ENCODE results near the gene CTSF.

CTSF gene

DNA sequence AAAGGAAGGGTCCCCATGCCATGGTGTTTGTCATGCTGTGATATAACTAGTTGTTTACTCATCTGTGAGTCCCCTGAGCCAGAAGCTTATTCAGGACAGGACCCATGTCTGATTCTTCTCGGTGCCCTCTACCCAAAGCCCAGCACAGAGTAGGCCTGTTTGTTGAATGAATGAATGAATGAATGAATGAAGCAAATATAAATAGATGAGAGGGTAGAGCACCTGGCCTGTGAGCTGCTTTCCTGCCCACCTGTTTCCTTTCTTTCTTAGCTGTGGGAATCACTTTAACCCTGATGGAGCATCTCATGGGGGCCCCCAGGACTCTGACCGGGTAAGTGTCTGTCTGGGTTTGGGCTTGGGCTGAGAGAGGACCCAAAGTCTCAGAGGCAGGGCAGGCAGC lies 31.8 kb upstream of the CTSF start:
- Histone ChIP-seq H3K27ac (ENCODE audit: insufficient read depth in 1 of 2, low read depth in 1 of 2, low read length in 2 of 2, poor library complexity in 1 of 2, severe bottlenecking in 2 of 2) (no peak overlapping the region), H3K27me3 (replicated peaks in 2 of 5; ENCODE audit: control insufficient read depth in 4 of 5, insufficient read depth in 5 of 5, low read length in 4 of 5) (no peaks in the 10 kb centered on the region), H3K4me1 (ENCODE audit: control extremely low read depth in 1 of 4, control insufficient read depth in 4 of 4, insufficient read depth in 4 of 4, low read length in 3 of 4) (peaks cover 6 to 24% (median 21%) of the 10 kb centered on the region in 4 experiments), H3K36me3 (ENCODE audit: control insufficient read depth in 4 of 4, insufficient read depth in 4 of 4, low read length in 3 of 4) (peaks cover 4 to 43% (median 33%) of the 10 kb centered on the region in 4 experiments), H3K9me3 (ENCODE audit: control extremely low read depth in 1 of 5, control insufficient read depth in 4 of 5, insufficient read depth in 2 of 5, low read depth in 1 of 5, low read length in 4 of 5) (no peaks in the 10 kb centered on the region), H3K4me3 (ENCODE audit: control insufficient read depth in 1 of 7, extremely low read depth in 1 of 7, insufficient read depth in 4 of 7, low read depth in 2 of 7, low read length in 6 of 7) (no peak overlapping the region)
- ChIA-PET POLR2A (interaction anchor here (1.2 kb wide), 1 partner anchor 16 kb away, joined by 3 read pairs; the partner anchor contains the start of gene RBM14), CTCF (interaction anchor here (0.6 to 1.2 kb wide), 4 partner anchors 12 to 21 kb away, joined by 3 to 4 read pairs (median 4); partner anchors contain the start of gene RBM14)
- 83% methylated on average over 2 of the region's 2 CpGs for WGBS (ENCODE audit: insufficient coverage)
- no peak for DNase-seq

DNA sequence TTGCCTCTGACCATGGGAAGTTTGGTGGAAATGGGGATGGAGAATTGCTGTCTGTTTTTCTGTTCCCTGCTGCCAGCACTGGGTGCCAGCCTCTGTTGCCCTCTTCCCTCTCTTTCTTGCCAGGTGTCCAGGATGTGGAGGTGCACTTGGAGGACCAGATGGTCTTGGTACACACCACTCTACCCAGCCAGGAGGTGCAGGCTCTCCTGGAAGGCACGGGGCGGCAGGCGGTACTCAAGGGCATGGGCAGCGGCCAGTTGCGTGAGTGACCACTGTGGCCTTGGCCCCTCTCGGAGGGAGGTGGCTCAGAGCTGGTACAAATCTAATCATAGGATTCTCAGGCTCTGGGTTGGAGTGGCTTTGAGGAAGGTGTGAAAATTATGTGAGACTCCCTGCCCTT lies 30.6 kb upstream of the CTSF start:
- WGBS (ENCODE audit: insufficient coverage): 100% methylated on average over 6 of the region's 6 CpGs
- POLR2A ChIA-PET: interaction anchor here (0.6 to 1.2 kb wide), 2 partner anchors 17 to 61 kb away, joined by 3 read pairs; partner anchors contain the start of gene RBM14
- H3K9me3 ChIP-seq (ENCODE audit: control extremely low read depth in 1 of 5, control insufficient read depth in 4 of 5, insufficient read depth in 2 of 5, low read depth in 1 of 5, low read length in 4 of 5): no peaks in the 10 kb centered on the region
- no peaks in the 10 kb centered on the region for H3K27me3 ChIP-seq (replicated peaks in 2 of 5; ENCODE audit: control insufficient read depth in 4 of 5, insufficient read depth in 5 of 5, low read length in 4 of 5)
- CTCF ChIA-PET: interaction anchor here (1.2 kb wide), 1 partner anchor 20 kb away, joined by 4 read pairs; no protein-coding TSS in a partner anchor
- DNase-seq: no peak
- peaks cover 10 to 35% (median 30%) of the 10 kb centered on the region in 4 experiments for H3K4me1 ChIP-seq (ENCODE audit: control extremely low read depth in 1 of 4, control insufficient read depth in 4 of 4, insufficient read depth in 4 of 4, low read length in 3 of 4)
- no peak overlapping the region for H3K4me3 ChIP-seq (ENCODE audit: control insufficient read depth in 1 of 7, extremely low read depth in 1 of 7, insufficient read depth in 4 of 7, low read depth in 2 of 7, low read length in 6 of 7)
- H3K36me3 ChIP-seq (ENCODE audit: control insufficient read depth in 4 of 4, insufficient read depth in 4 of 4, low read length in 3 of 4): peaks cover 4 to 33% (median 24%) of the 10 kb centered on the region in 4 experiments
- H3K27ac ChIP-seq (ENCODE audit: insufficient read depth in 1 of 2, low read depth in 1 of 2, low read length in 2 of 2, poor library complexity in 1 of 2, severe bottlenecking in 2 of 2): no peak overlapping the region

DNA sequence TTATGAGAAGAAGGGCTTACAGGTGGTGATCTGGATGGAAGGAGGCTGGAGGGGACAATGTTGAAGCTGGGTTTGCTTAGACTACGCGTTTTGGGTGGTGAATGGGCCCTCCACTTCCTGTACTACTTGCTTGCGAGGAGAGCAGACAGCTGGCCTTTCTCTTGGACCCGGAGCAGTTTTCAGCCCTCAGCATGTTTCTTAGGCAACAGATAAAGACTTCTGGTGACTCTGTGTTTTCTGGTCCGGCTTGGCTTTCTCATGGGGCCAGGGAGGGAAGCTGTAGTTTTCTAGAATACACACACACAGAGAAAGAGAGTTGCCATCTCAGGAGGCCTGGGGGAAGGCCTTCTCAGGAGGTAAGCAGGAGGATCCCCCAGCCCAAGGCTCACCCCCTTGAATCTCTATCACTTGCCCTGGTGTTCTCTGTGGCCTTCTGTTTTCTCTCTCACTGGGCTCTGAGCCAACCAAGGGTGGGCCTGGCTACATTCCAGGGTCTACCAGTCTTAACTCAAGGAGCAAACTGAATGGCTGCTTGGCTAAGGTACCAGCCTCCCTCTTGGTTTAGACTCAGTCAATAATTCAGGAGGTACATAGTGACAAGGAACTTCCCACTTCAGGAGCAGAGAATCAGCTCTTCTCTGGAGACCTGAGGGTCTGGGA lies 27.0 kb upstream of the CTSF start:
- ChIA-PET CTCF (interaction anchor here (0.8 to 4.3 kb wide), 11 partner anchors 9 to 157 kb away, joined by 3 to 23 read pairs (median 4); partner anchors contain the start of genes MRPL11, RBM14, RBM4 and RBM4B), POLR2A (interaction anchor here (1.2 to 2.3 kb wide), 2 partner anchors 21 to 45 kb away, joined by 3 to 6 read pairs; partner anchors contain the start of gene RBM14)
- Histone ChIP-seq H3K9me3 (ENCODE audit: control extremely low read depth in 1 of 5, control insufficient read depth in 4 of 5, insufficient read depth in 2 of 5, low read depth in 1 of 5, low read length in 4 of 5) (no peaks in the 10 kb centered on the region), H3K27me3 (replicated peaks in 2 of 5; ENCODE audit: control insufficient read depth in 4 of 5, insufficient read depth in 5 of 5, low read length in 4 of 5) (no peaks in the 10 kb centered on the region), H3K4me3 (ENCODE audit: control insufficient read depth in 1 of 7, extremely low read depth in 1 of 7, insufficient read depth in 4 of 7, low read depth in 2 of 7, low read length in 6 of 7) (peak overlapping the region in 3 of 7 experiments; percentile 7 to 61 (median 54)), H3K27ac (ENCODE audit: insufficient read depth in 1 of 2, low read depth in 1 of 2, low read length in 2 of 2, poor library complexity in 1 of 2, severe bottlenecking in 2 of 2) (peak overlapping the region; percentile 55 to 80), H3K36me3 (ENCODE audit: control insufficient read depth in 4 of 4, insufficient read depth in 4 of 4, low read length in 3 of 4) (peaks cover 2 to 17% (median 9%) of the 10 kb centered on the region in 4 experiments), H3K4me1 (ENCODE audit: control extremely low read depth in 1 of 4, control insufficient read depth in 4 of 4, insufficient read depth in 4 of 4, low read length in 3 of 4) (peaks cover 13 to 48% (median 40%) of the 10 kb centered on the region in 4 experiments)
- WGBS (ENCODE audit: insufficient coverage): 35% methylated on average over 4 of the region's 5 CpGs
- DNase-seq: peak in 2 of 3 donors; percentile 85 to 88

DNA sequence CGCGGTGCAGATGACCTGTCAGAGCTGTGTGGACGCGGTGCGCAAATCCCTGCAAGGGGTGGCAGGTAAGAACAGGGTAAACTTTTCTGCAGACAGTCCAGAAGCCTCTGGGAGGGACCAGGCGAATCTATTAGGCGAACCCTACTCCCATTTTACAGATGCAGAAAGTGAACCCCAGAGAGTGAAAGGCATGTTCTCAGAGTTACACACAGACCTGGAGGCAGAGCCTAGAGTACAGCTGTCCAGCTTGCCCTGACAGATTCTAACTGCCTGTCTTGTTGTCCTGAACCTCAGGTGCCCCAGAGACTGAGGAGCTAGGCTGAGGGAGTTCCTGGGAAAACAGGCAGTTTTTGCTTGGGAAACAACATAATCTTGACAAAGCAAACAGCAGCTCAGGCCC lies 25.2 kb upstream of the CTSF start:
- H3K36me3 ChIP-seq (ENCODE audit: control insufficient read depth in 4 of 4, insufficient read depth in 4 of 4, low read length in 3 of 4): peaks cover 0 to 3% (median 0%) of the 10 kb centered on the region in 4 experiments
- H3K27ac ChIP-seq (ENCODE audit: insufficient read depth in 1 of 2, low read depth in 1 of 2, low read length in 2 of 2, poor library complexity in 1 of 2, severe bottlenecking in 2 of 2): peak overlapping the region; percentile 85 to 88
- POLR2A ChIA-PET: interaction anchor here (0.6 to 1.4 kb wide), 4 partner anchors 13 to 511 kb away, joined by 3 to 4 read pairs (median 4); partner anchors contain the start of gene RBM14
- WGBS (ENCODE audit: insufficient coverage): 58% methylated on average over 7 of the region's 7 CpGs
- H3K4me1 ChIP-seq (ENCODE audit: control extremely low read depth in 1 of 4, control insufficient read depth in 4 of 4, insufficient read depth in 4 of 4, low read length in 3 of 4): peaks cover 8 to 42% (median 35%) of the 10 kb centered on the region in 4 experiments
- H3K9me3 ChIP-seq (ENCODE audit: control extremely low read depth in 1 of 5, control insufficient read depth in 4 of 5, insufficient read depth in 2 of 5, low read depth in 1 of 5, low read length in 4 of 5): no peaks in the 10 kb centered on the region
- CTCF ChIA-PET: interaction anchor here (0.7 to 5.7 kb wide), 7 partner anchors 14 to 85 kb away, joined by 3 to 55 read pairs (median 6); partner anchors contain the start of genes CTSF, RBM4 and RBM4B
- DNase-seq: no peak
- H3K4me3 ChIP-seq (ENCODE audit: control insufficient read depth in 1 of 7, extremely low read depth in 1 of 7, insufficient read depth in 4 of 7, low read depth in 2 of 7, low read length in 6 of 7): peak overlapping the region; percentile 49 to 96 (median 85)
- no peaks in the 10 kb centered on the region for H3K27me3 ChIP-seq (replicated peaks in 2 of 5; ENCODE audit: control insufficient read depth in 4 of 5, insufficient read depth in 5 of 5, low read length in 4 of 5)

DNA sequence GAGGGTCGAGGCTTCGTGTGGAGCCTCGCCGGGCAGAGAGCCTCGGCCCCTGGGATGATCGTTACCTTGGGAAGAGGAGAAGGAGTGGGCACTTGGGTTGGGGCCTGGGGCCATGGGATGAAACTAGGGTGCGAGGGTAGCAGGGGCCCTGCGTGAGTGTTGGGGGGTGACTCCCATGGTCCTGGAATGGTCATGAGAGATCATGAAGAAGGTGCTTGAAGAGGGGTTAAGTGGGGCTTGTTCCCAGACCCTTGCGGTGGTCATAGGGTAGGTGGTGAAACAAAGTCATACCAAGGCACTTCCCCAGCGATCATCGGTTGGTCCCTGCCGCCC lies 24.9 kb upstream of the CTSF start:
- Histone ChIP-seq H3K4me3 (ENCODE audit: control insufficient read depth in 1 of 7, extremely low read depth in 1 of 7, insufficient read depth in 4 of 7, low read depth in 2 of 7, low read length in 6 of 7) (peak overlapping the region; percentile 49 to 96 (median 85)), H3K4me1 (ENCODE audit: control extremely low read depth in 1 of 4, control insufficient read depth in 4 of 4, insufficient read depth in 4 of 4, low read length in 3 of 4) (peaks cover 8 to 42% (median 35%) of the 10 kb centered on the region in 4 experiments), H3K36me3 (ENCODE audit: control insufficient read depth in 4 of 4, insufficient read depth in 4 of 4, low read length in 3 of 4) (peaks cover 0 to 3% (median 0%) of the 10 kb centered on the region in 4 experiments), H3K27ac (ENCODE audit: insufficient read depth in 1 of 2, low read depth in 1 of 2, low read length in 2 of 2, poor library complexity in 1 of 2, severe bottlenecking in 2 of 2) (peak overlapping the region; percentile 85 to 88), H3K27me3 (replicated peaks in 2 of 5; ENCODE audit: control insufficient read depth in 4 of 5, insufficient read depth in 5 of 5, low read length in 4 of 5) (no peaks in the 10 kb centered on the region), H3K9me3 (ENCODE audit: control extremely low read depth in 1 of 5, control insufficient read depth in 4 of 5, insufficient read depth in 2 of 5, low read depth in 1 of 5, low read length in 4 of 5) (no peaks in the 10 kb centered on the region)
- ChIA-PET POLR2A (interaction anchor here (0.8 to 1.4 kb wide), 4 partner anchors 13 to 45 kb away, joined by 3 to 6 read pairs (median 4); partner anchors contain the start of genes RBM14 and RBM4), CTCF (interaction anchor here (0.8 to 5.7 kb wide), 9 partner anchors 14 to 85 kb away, joined by 3 to 55 read pairs (median 8); partner anchors contain the start of genes RBM14, RBM4 and RBM4B)
- DNase-seq: no peak
- WGBS (ENCODE audit: insufficient coverage): 1% methylated on average over 10 of the region's 12 CpGs

DNA sequence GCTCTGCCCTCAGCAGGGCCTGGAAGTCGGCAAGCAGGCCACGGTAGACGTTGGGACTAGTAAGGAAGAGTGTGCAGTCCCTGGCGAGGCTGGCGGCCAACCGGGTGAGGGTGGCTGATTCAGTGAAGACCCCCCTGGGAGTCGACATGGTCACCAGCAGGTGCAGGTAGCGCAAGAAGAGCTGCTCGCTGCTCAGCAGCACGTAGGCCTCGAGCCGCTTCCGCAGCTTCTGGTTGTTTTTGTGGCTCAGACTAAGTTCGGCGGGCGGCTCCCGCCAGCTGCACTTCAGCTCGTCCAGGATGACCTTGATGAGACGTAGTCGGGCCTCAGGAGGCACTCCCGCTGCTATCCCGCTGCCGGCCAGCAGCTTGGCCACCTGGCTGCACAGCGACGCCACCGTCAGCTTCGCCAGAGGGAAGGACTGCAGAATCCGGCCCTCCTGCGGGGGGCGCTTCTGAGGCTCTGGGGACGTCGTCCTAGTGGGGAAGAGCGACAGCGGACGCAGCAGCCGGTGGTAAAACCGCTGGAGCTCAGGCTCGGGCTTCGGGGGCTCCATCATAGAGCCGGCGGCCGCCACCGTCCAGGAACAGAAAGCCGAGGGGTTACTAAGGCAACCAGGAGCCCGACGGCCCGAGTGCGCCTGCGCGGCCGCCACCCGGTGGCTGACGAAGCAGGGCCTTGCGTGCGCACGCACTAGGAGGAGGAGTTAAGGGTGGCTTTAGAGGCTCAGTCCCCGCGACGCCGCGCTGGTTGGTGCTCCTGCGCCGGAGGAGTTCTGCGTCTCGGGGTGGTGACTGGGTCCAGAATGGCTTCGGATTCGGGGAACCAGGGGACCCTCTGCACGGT lies 24.3 kb upstream of the CTSF start, which contains the start of the genes CCDC87 and CCS:
Gene CCDC87, minus strand, starts transcription at position 607 of the 846 bp plus-strand sequence. Its CDS starts 48 bp downstream, at position 559.
Gene CCS, plus strand, starts transcription at position 729 of the 846 bp plus-strand sequence. Its CDS starts 77 bp downstream, at position 806.
- CTCF ChIA-PET: interaction anchor here (0.6 to 5.7 kb wide), 19 partner anchors 9 to 246 kb away, joined by 3 to 55 read pairs (median 4); partner anchors contain the start of genes RBM14, RBM4, RBM4B and ZDHHC24
- Histone ChIP-seq H3K9me3 (ENCODE audit: control extremely low read depth in 1 of 5, control insufficient read depth in 4 of 5, insufficient read depth in 2 of 5, low read depth in 1 of 5, low read length in 4 of 5) (no peaks in the 10 kb centered on the region), H3K27ac (ENCODE audit: insufficient read depth in 1 of 2, low read depth in 1 of 2, low read length in 2 of 2, poor library complexity in 1 of 2, severe bottlenecking in 2 of 2) (peak within 1 kb of the TSS; percentile 85 to 88), H3K4me3 (ENCODE audit: control insufficient read depth in 1 of 7, extremely low read depth in 1 of 7, insufficient read depth in 4 of 7, low read depth in 2 of 7, low read length in 6 of 7) (peak within 1 kb of the TSS; percentile 49 to 96 (median 85)), H3K4me1 (ENCODE audit: control extremely low read depth in 1 of 4, control insufficient read depth in 4 of 4, insufficient read depth in 4 of 4, low read length in 3 of 4) (peaks cover 8 to 42% (median 35%) of the 10 kb centered on the region in 4 experiments), H3K36me3 (ENCODE audit: control insufficient read depth in 4 of 4, insufficient read depth in 4 of 4, low read length in 3 of 4) (peaks cover 0 to 3% (median 0%) of the 10 kb centered on the region in 4 experiments), H3K27me3 (replicated peaks in 2 of 5; ENCODE audit: control insufficient read depth in 4 of 5, insufficient read depth in 5 of 5, low read length in 4 of 5) (no peaks in the 10 kb centered on the region)
- POLR2A ChIA-PET: interaction anchor here (0.9 to 1.4 kb wide), 3 partner anchors 14 to 46 kb away, joined by 3 to 6 read pairs (median 4); partner anchors contain the start of gene RBM4
- WGBS (ENCODE audit: insufficient coverage): 19% methylated on average over 59 of the region's 68 CpGs
- peak; percentile 97 to 98 (median 97) for DNase-seq
